Right lung (tissue), 5 donors: ENCODE data around the gene CEP170B. TPM values are rescaled to one million over a fixed set of nuclear protein-coding genes. Genes with fewer than 3 reads are reported as not detected.
"Not testable (repeated sequence)": the region's sequence is repeated elsewhere in the genome, so short reads cannot be mapped to it uniquely, and the experiment has no call there.

ENCODE experiments used
- DNase-seq, 2 donors: peaks; one replicate each; pipeline ENCODE4 v3.0.0-alpha.2; 2013
- polyA plus RNA-seq, 5 donors: library from polyadenylated mRNA; unstranded; fragments of 120-200 nt; gene quantifications; one replicate each; pipeline versions ENCODE4 v1.2.1 to v1.2.3, GENCODE V29; 2013; ENCODE audit warnings: inconsistent platforms in 1 of 5, low replicate concordance in 1 of 5; ENCODE audit not compliant: insufficient read length in 5 of 5, insufficient read depth in 1 of 5

CEP170B gene
- polyA plus RNA-seq, 5 donors = 8.8 to 21.5 (median 11.2) TPM

DNA sequence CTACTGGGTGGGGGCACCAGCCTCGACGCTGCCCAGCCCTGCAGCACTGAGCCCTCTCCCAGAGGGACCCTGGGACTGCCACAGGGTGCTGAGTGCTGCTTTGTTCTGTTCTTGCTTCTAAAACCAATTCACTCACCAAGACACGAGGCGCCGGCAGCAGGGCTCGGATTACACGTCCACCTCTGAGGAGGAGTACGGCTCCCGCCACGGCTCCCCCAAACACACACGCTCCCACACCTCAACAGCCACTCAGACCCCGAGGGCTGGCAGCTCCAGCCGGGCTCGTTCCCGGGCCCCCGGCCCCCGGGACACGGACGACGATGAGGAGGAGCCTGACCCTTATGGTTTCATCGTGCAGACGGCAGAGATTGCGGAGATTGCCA is 24.3 kb downstream of the CEP170B start:
- no peak for DNase-seq

DNA sequence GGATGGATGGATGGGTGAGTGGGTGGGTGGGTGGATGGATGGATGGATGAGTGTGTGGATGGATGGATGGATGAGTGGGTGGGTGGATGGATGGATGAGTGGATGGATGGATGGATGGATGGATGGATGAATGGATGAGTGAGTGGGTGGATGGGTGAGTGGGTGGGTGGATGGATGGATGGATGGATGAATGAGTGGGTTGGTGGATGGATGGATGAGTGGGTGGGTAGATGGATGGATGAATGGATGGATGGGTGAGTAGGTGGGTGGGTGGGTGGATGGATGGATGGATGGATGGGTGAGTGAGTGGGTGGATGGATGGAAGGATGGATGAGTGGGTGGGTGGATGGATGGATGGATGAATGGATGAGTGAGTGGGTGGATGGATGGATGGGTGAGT is 25.2 kb downstream of the CEP170B start:
- DNase-seq = not testable (repeated sequence)

DNA sequence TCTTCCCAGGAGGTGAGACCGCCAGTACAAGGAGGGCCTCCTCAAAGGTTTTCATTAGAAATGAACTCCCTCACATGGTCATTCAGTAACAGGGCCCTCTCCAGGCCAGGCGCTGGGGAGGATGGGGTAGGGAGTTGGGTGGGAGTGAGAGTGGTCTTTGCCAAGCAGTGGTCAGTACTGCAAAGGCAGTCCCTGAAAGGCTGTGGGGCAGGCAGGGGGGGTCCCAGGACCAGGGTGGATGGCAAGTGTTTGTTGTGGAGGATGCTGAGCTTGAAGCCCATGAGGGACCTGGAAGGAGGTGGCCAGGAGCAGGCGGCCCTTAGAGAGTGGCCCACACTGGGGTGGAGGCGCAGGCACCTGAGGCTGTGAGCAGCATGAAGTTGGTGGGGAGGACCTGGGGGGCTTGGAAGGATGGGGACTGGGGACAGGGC is 26.1 kb downstream of the CEP170B start:
- no peak for DNase-seq

DNA sequence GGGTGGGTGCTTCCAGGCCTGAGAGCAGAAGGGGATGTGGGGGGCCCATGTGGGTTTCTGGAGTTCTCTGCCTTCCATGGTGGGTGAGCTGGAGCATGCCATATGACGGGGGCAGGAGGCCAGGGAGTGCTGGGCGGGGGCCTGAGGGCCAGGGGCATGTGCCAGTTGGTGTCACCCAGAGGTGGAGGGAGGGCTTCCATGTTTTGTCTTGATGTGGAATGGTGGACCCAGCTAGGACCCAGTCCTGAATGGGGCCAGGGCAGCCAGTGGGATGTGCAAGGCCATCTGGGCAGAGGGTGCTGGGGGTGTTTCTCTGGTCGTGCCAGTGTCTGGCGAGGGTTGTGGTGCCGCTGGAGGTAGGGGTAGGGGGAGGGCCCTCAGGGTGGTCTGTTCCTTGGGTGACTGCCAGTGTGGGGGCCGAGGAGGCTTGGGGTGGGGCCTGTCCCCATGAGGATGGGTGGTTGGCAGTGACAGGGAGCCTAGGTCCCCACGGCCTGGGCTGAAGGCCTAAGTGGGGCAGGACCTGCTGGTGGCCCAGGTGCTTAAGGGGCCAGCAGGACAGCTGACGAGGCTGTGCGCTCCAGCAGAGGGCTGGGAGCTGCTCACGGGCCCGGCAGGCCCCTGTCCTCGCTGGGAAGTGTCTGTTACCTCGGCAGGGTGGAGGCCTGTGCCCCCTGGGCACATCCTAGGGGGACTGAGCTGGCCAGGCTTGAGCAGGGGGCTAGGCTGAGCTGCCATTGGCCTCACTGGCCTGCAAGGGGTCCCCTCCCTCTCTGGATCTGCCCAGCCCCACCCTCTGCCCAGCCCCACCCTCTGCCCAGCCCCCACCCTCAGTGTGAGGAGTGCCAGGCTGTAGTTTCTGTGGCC is 26.8 kb downstream of the CEP170B start:
- no peak for DNase-seq

DNA sequence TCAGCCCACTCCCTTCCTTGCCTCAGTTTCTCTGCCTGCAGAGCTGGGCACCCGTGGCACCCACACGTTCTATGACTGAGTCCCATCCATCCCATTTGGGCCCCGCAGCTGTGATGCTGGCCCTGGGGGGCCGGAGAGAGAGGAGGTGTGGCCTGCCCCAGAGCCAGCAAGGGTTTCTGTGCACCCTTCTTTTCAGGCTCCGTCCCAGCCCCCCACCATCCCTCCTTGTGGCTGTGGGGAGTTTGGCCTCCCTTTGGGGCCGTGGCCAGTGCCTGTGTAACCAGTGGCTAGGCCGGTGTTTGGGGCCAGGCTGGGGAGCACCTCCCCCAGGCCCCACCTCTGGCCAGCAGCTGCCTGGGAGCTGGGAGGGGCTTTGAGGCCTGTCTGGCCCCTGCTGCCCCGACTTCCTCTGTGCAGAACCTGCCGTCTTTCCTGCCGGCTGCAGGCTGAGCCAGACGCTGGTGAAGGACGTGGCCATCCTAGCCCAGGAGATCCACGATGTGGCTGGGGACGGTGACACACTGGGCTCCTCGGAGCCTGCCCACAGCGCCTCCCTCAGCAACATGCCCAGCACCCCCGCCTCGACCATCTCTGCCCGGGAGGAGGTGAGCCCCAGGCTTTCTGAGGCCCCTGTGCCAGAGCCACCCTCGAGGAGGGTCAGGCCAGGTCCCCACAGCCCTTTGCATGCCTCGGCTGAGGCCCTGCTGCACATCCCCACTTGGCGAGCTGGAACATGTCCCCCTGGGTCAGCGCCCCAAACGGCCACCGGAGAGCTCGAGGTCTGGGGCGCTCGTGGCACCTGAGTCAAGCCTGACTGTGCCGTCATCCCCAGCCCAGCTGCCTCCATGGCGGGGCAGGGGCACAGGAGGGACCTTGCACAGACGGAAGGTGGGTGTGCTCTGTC is 27.7 kb downstream of the CEP170B start:
- no peak for DNase-seq

DNA sequence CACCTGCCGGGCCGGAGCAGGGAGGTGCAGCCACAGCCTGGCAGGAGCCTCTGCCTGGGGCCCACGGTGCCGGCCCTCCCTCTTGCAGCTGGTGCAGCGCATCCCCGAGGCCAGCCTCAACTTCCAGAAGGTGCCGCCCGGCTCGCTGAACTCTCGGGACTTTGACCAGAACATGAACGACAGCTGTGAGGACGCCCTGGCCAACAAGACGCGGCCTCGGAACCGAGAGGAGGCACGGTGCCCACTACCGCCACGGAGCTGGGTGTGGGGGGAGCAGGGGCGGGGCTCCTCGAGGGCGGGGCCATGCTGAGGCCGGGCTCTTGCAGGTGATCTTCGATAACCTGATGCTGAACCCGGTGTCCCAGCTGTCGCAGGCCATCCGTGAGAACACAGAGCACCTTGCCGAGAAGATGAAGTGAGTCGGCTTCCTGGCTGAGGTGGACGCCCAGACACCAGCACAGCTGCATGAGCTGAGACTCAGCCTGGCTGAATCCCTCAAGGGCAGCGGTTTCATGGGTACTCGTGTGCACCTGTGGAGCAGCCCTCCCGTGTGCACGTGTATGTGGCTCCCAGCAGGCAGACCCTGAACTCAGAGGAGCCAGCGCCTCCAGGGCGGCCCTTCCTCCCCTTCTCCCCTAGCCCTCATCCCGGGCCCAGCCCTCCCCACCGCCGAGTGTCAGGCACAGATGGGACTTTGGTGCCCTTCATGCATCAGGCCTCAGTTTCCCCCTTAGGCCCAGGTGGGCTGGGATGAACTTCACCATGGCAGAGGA is 28.6 kb downstream of the CEP170B start:
- DNase-seq = no peak

DNA sequence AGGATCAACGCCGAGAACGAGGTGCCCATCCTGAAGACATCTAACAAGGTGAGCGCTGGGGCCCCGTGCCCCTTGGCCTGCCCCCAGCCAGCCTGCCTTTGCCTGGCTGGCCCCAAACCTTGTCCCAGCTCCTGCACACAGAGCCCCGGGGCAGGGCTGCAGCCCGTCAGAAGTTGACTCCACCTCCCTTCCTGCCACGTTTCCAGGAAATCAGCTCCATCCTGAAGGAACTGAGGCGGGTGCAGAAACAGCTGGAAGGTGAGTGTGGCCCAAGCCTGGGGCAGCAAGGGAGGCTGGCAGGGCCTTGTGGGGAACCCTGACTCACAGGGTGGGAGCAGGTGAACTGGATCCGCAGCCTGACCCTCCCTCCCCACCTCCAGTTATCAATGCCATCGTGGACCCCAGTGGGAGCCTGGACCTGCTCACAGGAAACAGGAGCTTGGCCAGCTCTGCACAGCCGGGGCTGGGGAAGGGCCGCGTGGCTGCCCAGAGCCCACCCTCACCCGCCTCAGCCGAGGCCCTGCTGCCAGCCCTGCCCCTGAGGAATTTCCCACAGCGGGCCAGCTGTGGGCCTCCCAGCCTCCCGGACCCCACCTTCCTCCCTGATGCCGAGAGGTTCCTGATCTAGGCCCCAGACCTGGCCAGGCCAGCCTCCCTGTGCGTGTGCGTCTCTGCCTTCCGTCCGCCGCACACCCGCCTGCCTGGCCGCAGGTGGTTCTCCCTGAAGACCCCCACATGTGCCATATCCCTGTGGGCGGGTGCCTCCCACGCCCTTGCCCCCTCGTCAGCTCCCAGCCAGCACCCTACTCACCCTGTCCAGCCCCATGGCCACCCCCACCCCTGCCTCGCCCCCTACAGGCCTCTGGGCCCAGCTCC is 29.5 kb downstream of the CEP170B start:
- no peak for DNase-seq

DNA sequence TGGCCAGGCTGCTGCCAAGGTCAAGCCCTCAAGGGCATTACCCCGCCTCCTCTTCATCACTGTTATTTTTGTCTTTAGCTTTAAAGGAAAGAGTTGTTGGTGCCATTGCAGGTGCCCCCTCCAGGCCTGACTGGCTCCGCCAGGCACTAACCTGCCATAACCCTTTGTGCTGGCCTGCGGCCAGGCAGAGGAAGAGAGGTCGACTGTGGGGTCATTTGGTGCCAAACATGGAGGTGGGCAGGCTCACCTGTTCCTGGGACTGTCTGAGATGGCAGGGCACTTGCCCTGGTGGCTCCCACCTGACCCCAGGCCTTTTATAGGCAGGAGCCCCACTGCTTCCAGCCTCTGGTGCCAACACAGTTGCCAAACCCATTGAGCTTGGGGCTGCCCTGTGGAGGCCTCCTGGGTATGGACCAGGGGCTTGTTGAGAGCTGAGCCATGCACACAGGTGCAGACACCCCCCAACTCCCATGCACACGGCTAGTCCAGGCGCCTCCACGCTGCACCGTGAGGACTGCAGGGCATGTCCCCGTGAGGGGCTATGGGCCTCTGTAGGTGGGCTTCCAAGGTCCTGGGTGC is 30.2 kb downstream of the CEP170B start:
- DNase-seq = no peak

DNA sequence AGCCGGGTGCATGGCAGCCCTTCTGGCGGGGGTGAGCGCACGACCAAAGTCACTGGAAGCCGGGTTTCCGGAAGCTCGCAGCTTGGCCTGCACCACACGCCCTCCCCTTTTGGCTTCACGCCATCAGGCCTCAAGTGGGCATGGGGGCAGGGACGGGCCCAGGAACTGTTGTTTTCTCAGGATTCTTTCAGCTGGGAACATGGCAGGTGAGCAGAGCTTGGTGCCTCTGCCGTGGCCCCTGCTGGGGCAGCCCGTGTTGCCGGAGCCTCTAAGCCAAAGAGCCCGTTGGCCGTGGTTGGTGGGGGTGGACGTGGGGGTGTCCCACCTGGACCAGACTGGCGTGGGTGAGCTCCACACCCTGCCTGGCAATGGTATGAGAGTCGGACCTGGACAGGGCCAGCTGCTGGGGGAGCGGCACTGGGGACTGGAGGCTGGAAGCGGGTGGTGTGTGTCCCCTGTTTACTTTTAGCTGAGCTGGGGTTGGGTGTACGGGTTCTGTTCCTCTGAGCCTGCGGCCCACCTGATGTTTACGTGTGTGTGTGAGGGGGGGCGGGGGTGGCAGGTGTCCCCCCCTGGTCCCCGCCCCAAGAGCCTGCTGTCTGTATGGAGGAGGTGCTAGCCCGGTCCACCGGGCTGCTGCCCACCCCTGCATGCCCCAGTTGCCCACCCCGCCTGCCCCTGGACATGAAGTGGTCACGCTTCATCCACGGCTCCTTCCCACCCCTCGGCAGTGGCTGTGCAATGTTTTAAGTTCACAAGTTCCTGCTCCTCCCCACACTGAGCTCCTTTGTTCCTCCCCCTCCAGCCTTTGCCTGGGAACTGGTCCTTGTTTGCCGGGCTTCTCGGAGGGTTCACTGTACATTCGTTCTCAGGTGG is 31.0 kb downstream of the CEP170B start:
- peak; percentile 63 to 67 for DNase-seq

DNA sequence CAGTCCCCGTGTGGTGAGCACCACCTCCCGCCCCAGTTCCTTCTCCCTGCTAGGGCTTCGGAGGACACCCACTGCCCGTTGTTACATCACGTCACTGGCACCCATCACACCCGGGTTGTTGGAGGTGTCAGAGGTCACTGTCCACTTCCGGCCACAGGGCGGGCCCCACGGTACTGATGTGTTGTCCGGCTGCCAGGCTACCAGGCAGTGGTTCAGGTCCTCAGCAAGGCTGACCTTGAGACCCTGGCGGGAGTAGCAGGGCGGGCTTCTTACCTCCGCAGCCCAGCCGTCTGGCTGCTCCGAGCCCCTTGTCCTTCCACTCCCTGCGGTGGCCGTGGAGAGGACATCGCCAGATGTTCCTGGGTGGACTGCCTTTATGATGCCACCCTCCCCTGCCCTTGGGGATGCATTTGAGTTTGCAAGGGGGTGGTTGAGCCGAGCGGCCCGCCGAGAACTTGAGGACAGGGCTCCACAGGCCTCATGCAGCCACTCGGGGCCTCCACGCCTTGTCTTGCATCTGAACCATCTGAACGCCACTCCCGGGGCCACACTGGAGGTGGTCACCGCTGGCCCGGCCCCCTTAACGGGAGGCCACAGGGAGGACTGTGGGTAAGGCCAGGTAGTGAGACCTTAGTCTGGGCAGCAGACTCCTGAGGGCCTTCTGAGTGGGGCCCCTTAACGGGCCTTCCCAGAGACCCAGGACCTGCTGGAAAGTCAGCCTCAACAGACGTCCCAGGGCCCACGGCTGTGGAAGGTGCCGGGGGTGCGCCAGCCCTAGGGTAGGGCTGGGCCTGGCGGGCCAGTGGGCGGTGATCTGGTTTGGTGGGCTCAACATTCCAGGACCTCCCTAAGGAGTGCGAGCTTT is 32.5 kb downstream of the CEP170B start:
- no peak for DNase-seq

DNA sequence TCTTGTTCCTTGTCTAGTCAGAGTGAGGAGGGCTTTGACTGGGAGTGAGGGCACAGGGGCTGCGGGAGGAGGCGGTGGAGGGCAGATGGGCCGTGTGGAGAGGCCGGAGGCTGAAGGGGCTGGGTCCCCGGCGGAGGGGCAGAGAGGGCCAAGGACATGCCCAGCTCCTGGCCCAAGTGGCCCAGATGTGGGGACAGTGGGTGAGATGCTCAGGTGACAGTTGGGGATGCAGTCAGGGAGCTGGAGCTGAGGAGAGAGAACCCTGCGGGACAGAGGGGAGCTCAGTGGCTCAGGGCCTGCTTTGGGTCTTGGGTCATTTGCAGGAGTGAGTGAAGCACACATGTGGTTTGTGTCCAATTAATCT is 33.1 kb downstream of the CEP170B start:
- no peak for DNase-seq

DNA sequence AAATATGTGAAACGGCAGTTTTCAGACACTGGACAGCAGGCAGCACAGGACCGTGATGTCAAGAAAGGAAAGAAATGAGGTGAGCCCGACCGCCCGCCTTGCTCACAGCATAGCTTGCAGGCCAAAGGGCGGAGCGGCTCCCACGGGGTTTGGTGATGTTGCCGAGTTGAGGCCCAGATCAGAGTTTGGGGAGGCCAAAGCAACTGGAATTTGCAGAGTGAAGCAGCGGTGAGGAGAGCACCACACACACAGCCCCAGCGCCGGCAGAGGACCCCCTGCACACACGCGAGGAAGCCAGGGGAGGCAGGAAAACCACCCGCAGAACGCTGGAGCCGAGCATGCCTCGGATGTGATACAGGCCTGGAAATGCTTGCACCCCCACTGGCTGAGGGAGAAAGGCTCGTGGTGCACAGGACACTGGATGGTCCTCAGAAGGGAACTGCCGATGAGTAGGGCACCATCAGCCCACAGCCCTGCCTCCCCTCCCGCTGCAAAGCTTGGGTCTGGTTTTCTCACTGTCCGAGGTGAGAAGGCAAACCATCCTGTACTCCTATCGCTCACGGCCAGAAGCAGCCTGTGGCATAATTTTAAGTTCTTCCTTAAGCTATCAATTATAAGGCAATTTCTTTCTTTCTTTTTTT is 33.9 kb downstream of the CEP170B start:
- no peak for DNase-seq

DNA sequence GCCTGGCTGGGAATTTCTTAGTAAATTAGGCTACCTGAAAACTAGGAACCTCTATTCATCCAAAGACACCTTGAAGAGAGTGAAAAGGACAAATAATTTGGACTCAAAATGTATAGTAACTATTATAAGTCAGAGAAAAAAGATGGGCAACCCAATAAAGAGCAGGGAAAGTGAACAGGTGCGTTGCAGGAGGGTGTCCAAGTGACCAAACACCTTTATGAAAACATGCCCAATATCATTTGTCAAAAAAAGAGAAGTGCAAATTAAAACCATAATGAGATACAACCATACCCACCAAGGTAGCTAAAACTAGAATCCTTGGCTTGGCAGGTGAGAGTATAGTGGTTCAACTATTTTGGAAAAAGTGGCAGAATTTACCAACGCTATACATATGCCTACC is 34.7 kb downstream of the CEP170B start:
- DNase-seq = no peak

DNA sequence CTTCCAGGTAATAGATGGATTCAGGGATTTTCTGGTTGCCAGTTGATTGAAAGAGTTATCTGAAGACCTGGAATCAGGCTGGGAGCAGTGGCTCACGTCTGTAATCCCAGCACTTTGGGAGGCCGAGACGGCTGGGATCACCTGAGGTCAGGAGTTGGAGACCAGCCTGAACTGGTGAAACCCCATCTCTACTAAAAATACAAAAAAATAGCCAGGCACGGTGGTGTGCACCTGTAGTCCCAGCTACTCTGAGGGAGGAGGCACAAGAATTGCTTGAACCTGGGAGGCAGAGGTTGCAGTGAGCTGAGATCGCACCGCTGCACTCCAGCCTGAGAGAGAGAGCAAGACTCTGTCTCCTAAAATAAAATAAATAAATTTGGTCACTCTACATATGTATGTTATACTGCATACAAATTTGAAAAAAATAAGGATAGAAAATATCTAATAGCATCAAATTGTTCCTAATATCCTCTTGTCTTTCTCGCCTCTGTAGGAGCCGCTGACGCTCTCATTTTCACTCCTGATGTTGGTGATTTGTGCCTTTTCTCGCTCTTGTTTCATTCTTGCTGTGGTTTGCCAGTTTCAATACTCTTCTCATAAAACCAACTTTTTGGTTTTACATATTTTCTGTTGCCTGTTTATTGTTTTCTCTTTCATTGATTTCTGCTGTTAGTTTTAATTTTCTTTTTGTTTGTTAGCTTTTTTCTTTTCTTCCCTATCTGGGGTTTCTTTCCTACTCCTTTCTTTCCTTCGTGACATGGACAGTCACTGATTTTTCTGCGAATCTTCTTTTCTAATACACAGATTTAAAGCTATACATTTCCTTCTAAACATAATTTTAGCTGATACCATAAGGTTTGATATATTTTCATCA is 35.8 kb downstream of the CEP170B start:
- no peak for DNase-seq

DNA sequence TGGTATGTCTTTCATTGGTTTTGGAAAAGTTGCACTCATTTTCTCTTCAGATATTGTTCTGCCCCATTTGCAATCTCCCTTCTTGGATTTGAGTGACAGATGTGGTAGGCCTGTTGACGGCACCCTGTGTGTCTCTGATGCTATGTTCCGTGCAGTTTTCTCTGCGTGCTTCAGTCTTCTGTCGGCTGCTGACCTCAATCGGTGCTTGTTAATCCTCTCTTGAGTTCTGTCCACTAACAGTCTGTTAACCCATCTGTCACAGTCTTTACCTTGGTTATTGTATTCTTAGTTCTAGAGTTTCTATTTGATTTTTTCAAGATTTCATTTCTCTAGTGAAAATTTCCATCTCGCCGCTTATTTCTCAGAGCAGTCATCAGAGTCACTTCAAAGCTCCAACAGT is 38.9 kb downstream of the CEP170B start:
- DNase-seq = no peak

DNA sequence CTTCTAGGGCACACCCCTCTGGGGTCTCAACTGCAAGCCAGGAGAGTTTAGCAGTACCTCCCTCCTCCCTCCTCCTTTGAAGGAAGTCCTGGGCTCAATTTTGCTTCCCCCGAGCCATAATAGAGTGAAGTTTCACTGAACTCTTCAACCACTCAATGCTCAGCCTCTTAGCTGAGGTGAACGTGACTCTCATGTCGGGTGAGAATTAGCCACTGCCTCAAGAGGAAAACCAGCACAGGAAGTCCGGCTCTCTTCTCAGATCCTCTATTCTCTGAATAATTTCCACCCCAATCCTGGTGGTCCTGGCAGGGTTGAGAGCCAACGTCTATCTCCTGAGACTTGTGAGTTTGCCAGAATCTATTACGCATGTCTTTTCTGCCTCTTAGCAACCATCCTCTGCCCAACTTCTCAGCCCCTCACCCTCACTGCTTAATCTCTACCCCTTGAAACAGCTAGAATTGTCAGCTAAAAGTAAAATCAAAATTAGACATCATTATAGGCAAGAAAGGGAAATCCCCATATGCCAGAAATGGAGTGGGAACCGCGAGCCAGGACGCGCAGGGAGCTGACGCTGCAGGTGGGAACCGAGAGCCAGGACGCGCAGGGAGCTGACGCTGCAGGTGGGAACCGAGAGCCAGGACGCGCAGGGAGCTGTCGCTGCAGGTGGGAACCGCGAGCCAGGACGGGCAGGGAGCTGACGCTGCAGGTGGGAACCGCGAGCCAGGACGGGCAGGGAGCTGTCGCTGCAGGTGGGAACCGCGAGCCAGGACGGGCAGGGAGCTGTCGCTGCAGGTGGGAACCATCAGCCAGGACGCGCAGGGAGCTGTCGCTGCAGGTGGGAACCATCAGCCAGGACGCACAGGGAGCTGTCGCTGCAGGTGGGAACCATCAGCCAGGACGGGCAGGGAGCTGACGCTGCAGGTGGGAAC is 39.8 kb downstream of the CEP170B start:
- not testable (repeated sequence) for DNase-seq
